HepG2 (cell line): ENCODE results near the gene COG1. TPM values are rescaled to one million over a fixed set of nuclear protein-coding genes. Genes with fewer than 3 reads are reported as not detected.

Experiments
- DRAP1 ChIP-seq: IDR thresholded peaks from 2 replicates; pipeline ENCODE4 v1.6.1; 2016; ENCODE audit warnings: missing genetic modification reagents, missing compliant biosample characterization
- GABPA ChIP-seq, 2 experiments: IDR thresholded peaks; 2 replicates each; pipeline ENCODE4 v1.6.1; 2011 to 2016; ENCODE audit warnings: low read depth in 2 of 2, low read length in 1 of 2, missing biosample characterization in 1 of 2, missing genetic modification characterization in 1 of 2
- IKZF4 ChIP-seq: sonication (generic); formaldehyde crosslinking; IDR thresholded peaks from 2 replicates; pipeline ENCODE4 v1.5.1; 2020; ENCODE audit warnings: borderline replicate concordance, mild to moderate bottlenecking, low read depth, missing genetic modification reagents; ENCODE audit errors: not compliant biosample characterization
- MED1 ChIP-seq: sonication (generic); formaldehyde crosslinking; IDR thresholded peaks from 2 replicates; pipeline ENCODE4 v1.4.0; 2020; ENCODE audit warnings: missing genetic modification reagents
- MEIS2 ChIP-seq: sonication (generic); formaldehyde crosslinking; IDR thresholded peaks from 2 replicates; pipeline ENCODE4 v1.9.0; 2021; ENCODE audit warnings: mild to moderate bottlenecking, missing genetic modification reagents
- NR2F6 ChIP-seq, 2 experiments: IDR thresholded peaks; 2 replicates each; pipeline ENCODE4 v1.6.1; 2016; ENCODE audit warnings: antibody characterized with exemption in 1 of 2, mild to moderate bottlenecking in 1 of 2
- RFX5 ChIP-seq: IDR thresholded peaks from 2 replicates; pipeline ENCODE4 v1.6.1; 2011; ENCODE audit warnings: low read depth, low read length, improper control_type of control experiment
- SKIL ChIP-seq: sonication (generic); formaldehyde crosslinking; IDR thresholded peaks from 2 replicates; pipeline ENCODE4 v1.8.0; 2022; ENCODE audit warnings: missing genetic modification reagents, mild to moderate bottlenecking, moderate library complexity, borderline replicate concordance
- TCF12 ChIP-seq, 2 experiments: fragments of 450-650 bp in 1 of 2; sonication (generic) in 1 of 2; formaldehyde crosslinking in 1 of 2; IDR thresholded peaks; 2 replicates each; pipeline versions ENCODE4 v1.6.1 to v1.8.0; 2017 to 2022; ENCODE audit warnings: antibody characterized with exemption in 1 of 2, mild to moderate bottlenecking in 1 of 2, missing genetic modification reagents in 1 of 2, moderate library complexity in 1 of 2
- TGIF2 ChIP-seq: IDR thresholded peaks from 2 replicates; pipeline ENCODE4 v1.6.1; 2016; ENCODE audit warnings: control low read depth, missing compliant biosample characterization
- TMF1 ChIP-seq: sonication (generic); formaldehyde crosslinking; IDR thresholded peaks from 2 replicates; pipeline ENCODE4 v1.8.1; 2022; ENCODE audit warnings: low read depth, missing genetic modification reagents
- ZFP36L1 ChIP-seq: sonication (generic); formaldehyde crosslinking; IDR thresholded peaks from 2 replicates; pipeline ENCODE4 v1.8.0; 2022; ENCODE audit warnings: mild to moderate bottlenecking, missing genetic modification reagents, moderate library complexity
- ZNF12 ChIP-seq: sonication (generic); formaldehyde crosslinking; IDR thresholded peaks from 2 replicates; pipeline ENCODE4 v1.5.0; 2020; ENCODE audit warnings: missing genetic modification reagents
- ZNF326 ChIP-seq: sonication (generic); formaldehyde crosslinking; IDR thresholded peaks from 2 replicates; pipeline ENCODE4 v1.4.0; 2020; ENCODE audit warnings: missing genetic modification reagents, borderline replicate concordance
- ZNF570 ChIP-seq: sonication (generic); formaldehyde crosslinking; IDR thresholded peaks from 2 replicates; pipeline ENCODE4 v1.4.0; 2020; ENCODE audit warnings: mild to moderate bottlenecking, missing genetic modification reagents, borderline replicate concordance
- ZNF577 ChIP-seq: sonication (generic); formaldehyde crosslinking; IDR thresholded peaks from 2 replicates; pipeline ENCODE4 v1.4.0; 2020; ENCODE audit warnings: mild to moderate bottlenecking, low read depth, missing genetic modification reagents, borderline replicate concordance
- ZNF646 ChIP-seq: sonication (generic); formaldehyde crosslinking; IDR thresholded peaks from 2 replicates; pipeline ENCODE4 v1.9.0; 2021; ENCODE audit warnings: mild to moderate bottlenecking, missing genetic modification reagents
- ZNF781 ChIP-seq: sonication (generic); formaldehyde crosslinking; IDR thresholded peaks from 2 replicates; pipeline ENCODE4 v1.5.1; 2020; ENCODE audit warnings: borderline replicate concordance, mild to moderate bottlenecking, missing genetic modification reagents; ENCODE audit errors: not compliant biosample characterization
- polyA plus RNA-seq, 8 experiments: library from polyadenylated mRNA; depleted of rRNA in 3 of 8; stranded (reverse) in 7 of 8; unstranded in 1 of 8; fragments of >200 nt; fragmentation: Illumina TruSeq in 4 of 8; extraction: Trizol in 4 of 8; gene quantifications; 2 replicates each; pipeline versions ENCODE4 v1.2.1 to v1.2.3, GENCODE V29; 2011 to 2016; ENCODE audit warnings: low read depth in 4 of 8, missing spikeins in 1 of 8, mixed read lengths in 1 of 8; ENCODE audit not compliant: insufficient read depth in 1 of 8
- total RNA-seq, 5 experiments: library from RNA; depleted of rRNA; stranded (reverse); fragments of >200 nt; fragmentation: Illumina TruSeq; extraction: Trizol; gene quantifications; 2 replicates each; pipeline ENCODE4 v1.2.3, GENCODE V29; 2016; ENCODE audit warnings: low read depth in 1 of 5
- TF ChIP-seq, protein P1 (sequence below): sonication (generic); formaldehyde crosslinking; IDR thresholded peaks from 2 replicates; pipeline ENCODE4 v1.4.0; 2020; ENCODE audit warnings: mild to moderate bottlenecking, missing genetic modification reagents

The COG1 gene
- total and polyA plus RNA-seq, 2 of the 13 experiments (the other 11 are each of a cell fraction or from before 2014, with no cell fraction given) = 36.6 to 39.7 TPM

DNA sequence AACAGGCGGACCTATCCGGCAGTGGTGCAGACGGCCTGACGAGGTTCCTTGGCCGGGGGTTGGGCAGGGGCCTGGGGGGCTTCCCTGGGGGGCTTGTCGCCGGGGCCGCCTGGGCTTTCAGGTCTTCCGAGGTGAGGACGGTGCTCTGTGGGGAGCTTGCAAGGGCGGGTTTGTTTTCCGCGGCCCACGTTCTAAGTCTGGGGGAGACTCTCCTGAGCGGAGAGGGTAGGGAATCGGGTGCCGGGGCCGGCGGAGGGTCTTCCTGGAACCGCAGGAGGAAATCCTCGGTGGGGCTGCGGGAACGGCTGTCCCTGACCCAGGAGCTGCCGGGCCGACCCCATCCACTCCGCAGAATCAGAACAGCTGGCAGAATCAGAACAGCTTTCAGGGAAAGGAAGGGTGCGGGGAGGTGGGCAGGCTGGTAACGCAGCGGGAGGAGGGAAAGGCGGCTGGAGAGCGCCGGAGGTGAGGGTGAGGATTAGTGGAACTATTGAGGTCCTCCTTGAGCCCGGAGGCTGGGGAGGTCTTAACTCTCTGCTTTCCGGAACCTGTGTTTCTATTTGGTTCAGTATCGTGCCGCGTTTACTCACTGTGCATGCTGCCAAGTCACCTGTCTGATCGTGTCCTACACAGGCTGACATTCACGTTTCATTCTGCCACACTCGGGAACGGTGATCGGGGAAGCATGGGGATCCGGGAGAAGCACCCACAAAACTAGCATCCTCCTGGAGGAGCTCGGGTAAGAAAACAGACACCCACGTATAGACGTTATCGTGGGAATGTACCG is 39.9 kb downstream of the COG1 start (continued):
- no peak for TF ChIP-seq ZNF646
- no peak for TF ChIP-seq DRAP1
- TF ChIP-seq ZNF577 (CRISPR knock-in tag) = no peak
- no peak for TF ChIP-seq ZNF781 (CRISPR knock-in tag)
- no peak for TF ChIP-seq IKZF4 (CRISPR knock-in tag)
- TF ChIP-seq RFX5 = no peak
- TF ChIP-seq, protein P1, sequence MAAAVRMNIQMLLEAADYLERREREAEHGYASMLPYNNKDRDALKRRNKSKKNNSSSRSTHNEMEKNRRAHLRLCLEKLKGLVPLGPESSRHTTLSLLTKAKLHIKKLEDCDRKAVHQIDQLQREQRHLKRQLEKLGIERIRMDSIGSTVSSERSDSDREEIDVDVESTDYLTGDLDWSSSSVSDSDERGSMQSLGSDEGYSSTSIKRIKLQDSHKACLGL (CRISPR knock-in tag) = no peak
- no peak for TF ChIP-seq TMF1 (CRISPR knock-in tag)
- no peak for TF ChIP-seq MEIS2
- TF ChIP-seq ZFP36L1 (CRISPR knock-in tag) = no peak
- no peak for TF ChIP-seq TCF12 (IDR thresholded peaks at IDR 0.05)
- TF ChIP-seq TCF12 (CRISPR knock-in tag; IDR thresholded peaks at IDR 0.05) = no peak
- TF ChIP-seq ZNF326 (CRISPR knock-in tag) = no peak
- no peak for TF ChIP-seq SKIL
- TF ChIP-seq MED1 = no peak; the same call in 1 of the 2 replicates
- no peak for TF ChIP-seq ZNF12 (CRISPR knock-in tag)
- no peak for TF ChIP-seq ZNF570 (CRISPR knock-in tag)
- TF ChIP-seq GABPA (IDR thresholded peaks at IDR 0.05; ENCODE audit: low read depth, low read length) = no peak
- TF ChIP-seq GABPA (CRISPR knock-in tag; IDR thresholded peaks at IDR 0.05; ENCODE audit: low read depth) = no peak
- TF ChIP-seq NR2F6 (IDR thresholded peaks at IDR 0.05) = no peak
- no peak for TF ChIP-seq NR2F6 (CRISPR knock-in tag; IDR thresholded peaks at IDR 0.05)
- no peak; the same call in 1 of the 2 replicates for TF ChIP-seq TGIF2 (CRISPR knock-in tag)
